Stimulated activated naive CD8-positive, alpha-beta T cell treated with anti-CD3 and anti-CD28 coated beads, Interleukin-15, amount 100 ng/mL, for 72 hours (primary cell): ENCODE measurements around the gene CNNM1.
A peak's percentile ranks its signal among the peaks of the same experiment; 100 is the strongest.

Experiments used
- ATAC-seq: fragments of 150-1000 bp; cut with Tn5 transposase; 2 replicates; pipeline ENCODE4 v1.10.0; 2021; ENCODE audit warnings: mild to moderate bottlenecking, moderate library complexity
- DNase-seq, 2 donors: peaks; one replicate each; pipeline ENCODE4 v3.0.0; 2021 to 2022
- H3K27ac Mint-ChIP-seq, 2 donors: one replicate each; pipeline ENCODE4 v1.8.0; 2022; ENCODE audit warnings: mild to moderate bottlenecking in 2 of 2, mixed read lengths in 2 of 2, moderate library complexity in 2 of 2
- H3K27me3 Mint-ChIP-seq: one replicate; pipeline ENCODE4 v1.8.0; 2022; ENCODE audit warnings: mixed read lengths
- H3K4me1 Mint-ChIP-seq: one replicate; pipeline ENCODE4 v1.8.0; 2022; ENCODE audit warnings: mild to moderate bottlenecking, mixed read lengths
- H3K4me3 Mint-ChIP-seq, 2 donors: one replicate each; pipeline ENCODE4 v1.8.0; 2022; ENCODE audit warnings: mild to moderate bottlenecking in 2 of 2, mixed read lengths in 2 of 2, moderate library complexity in 1 of 2
- H3K9me3 Mint-ChIP-seq, 2 donors: one replicate each; pipeline ENCODE4 v1.8.0; 2022; ENCODE audit warnings: mixed read lengths in 2 of 2

Gene CNNM1

DNA sequence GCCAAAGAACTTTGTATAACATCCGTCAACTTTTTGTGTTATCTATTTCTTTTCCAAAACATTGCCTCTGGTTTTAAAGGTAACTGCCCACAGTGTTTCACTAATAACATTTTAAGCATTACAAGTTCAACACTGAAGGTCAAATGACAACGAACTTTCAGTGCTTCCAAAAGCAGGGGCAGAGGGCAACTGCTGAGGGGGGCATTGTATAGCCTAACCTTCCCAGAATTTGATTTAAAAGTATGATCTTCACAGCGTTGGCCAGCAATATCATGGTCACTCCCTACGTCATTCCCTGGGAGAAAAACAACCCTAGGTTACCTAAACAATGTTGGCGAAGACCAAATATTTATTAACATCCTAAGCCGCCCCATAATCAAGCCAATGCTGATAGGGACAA, 103.7 kb downstream of the CNNM1 start:
- H3K27ac Mint-ChIP-seq, result no peak overlapping the region
- H3K4me3 Mint-ChIP-seq, result no peak overlapping the region
- DNase-seq (no peak), ATAC-seq (no peak)
- H3K9me3 Mint-ChIP-seq, result no peaks in the 10 kb centered on the region
- no peaks in the 10 kb centered on the region for H3K27me3 Mint-ChIP-seq
- peaks cover 49% of the 10 kb centered on the region for H3K4me1 Mint-ChIP-seq

DNA sequence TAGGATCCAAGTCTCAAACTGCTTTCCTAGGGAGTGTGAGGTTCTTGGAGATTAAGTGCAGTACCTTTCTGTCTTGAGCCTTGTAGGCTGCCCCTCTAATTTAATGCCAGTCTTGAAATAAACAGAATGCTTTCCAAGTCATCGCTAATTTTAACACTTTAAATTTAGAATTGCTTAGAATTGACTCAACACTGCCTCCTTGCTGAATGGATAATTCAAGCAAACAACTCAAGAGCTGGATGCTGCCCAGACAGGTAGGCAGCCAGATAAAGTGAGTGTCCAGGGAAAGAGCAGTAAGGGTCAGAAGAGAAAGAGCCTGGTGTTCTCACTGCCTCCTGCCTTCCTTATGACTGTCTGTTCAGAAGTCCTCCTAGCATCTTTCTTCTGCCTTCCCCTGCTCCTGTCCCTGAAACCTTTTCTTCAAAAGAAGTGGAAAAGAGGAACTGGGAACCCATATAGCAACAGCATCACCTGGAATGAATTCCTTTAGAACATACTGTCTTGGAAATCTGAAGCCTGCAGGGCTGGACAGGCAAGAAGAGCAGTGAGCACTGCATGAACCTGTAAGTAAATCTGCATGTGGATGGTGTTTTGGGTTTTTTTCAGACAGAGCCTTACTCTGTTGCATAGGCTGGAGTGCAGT, 104.3 kb downstream of the CNNM1 start:
- peak overlapping the region in 1 of 2 donors; percentile 25 for H3K27ac Mint-ChIP-seq
- H3K27me3 Mint-ChIP-seq, result no peaks in the 10 kb centered on the region
- H3K9me3 Mint-ChIP-seq, result no peaks in the 10 kb centered on the region
- no peak overlapping the region for H3K4me3 Mint-ChIP-seq
- no peak for ATAC-seq
- H3K4me1 Mint-ChIP-seq, result peaks cover 46% of the 10 kb centered on the region
- DNase-seq, result no peak

DNA sequence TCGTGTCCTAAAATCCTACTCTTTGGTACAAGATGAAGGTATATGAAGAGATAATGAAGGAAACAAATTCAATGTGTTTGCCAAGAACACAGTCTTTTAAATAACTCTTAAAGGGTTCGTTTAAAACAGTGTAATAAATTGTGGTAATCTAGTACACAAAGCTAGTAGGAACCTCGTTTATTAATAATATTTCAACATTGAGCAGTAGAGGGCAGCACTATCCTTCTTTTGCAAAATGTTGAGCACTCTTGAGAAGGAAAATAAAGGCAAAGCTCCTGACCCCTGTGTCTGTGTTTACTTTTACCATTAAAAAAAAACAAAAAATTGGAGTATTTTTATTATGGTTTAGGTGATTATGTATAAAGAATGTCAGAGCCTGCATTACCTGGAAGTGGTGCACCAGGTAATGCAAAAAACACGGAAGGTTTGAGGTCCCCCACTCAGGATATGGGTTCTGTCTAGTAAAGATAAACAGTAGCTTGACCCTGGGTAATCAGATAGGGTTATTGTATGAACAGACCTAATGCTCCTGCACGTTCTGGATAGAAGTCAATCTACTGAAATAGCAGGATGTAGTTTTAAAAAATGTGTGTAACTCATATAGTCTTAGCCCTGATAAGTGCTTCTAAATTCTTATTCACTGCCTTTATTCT, 107.0 kb downstream of the CNNM1 start:
- DNase-seq, result no peak

DNA sequence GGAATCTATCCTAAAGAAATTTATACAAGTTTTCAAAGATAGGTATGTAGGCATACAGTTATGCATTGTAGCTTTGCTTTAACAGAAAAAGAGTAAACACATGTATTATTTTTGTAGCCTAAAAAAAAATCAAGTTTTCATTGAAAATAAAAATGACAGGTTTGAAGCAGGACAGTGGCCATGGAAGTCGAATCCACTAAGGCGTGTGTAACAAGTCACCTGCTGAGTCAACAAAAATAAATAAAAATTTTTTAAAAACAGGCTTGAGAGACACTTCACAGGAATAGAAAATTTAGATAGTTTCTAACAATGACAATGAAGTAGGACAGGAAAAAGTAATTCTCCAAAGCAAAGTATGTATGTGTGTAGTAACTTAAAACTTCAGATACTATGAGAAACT, 109.7 kb downstream of the CNNM1 start:
- ATAC-seq, result no peak
- Mint-ChIP-seq H3K9me3 (no peaks in the 10 kb centered on the region), H3K27ac (no peak overlapping the region), H3K4me3 (no peak overlapping the region), H3K27me3 (no peaks in the 10 kb centered on the region), H3K4me1 (peaks cover 9% of the 10 kb centered on the region)
- no peak for DNase-seq

More for the DNA sequence above, 107.0 kb downstream of the CNNM1 start:
- Mint-ChIP-seq H3K27ac (no peak overlapping the region), H3K27me3 (no peaks in the 10 kb centered on the region), H3K4me1 (peaks cover 24% of the 10 kb centered on the region), H3K9me3 (no peaks in the 10 kb centered on the region), H3K4me3 (no peak overlapping the region)
- ATAC-seq, result peak; percentile 68

DNA sequence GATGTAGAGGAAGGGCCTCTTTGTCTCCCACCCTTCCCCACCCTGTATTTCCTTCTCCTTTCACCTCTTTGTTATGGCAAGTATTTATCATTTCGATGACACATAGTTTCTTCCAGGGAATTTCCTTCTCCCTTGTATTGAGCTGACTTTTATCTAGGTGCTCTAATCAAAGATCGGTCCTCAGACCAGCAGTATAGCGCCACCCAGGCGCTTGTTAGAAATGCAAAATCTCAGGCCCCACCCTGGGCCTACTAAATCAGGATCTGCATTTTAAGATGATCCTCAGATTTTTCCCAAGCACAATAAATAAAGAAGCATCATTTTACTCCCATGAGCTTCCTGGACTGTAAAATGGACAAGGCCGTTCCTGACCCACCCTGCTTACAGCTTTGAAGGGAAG, 113.2 kb downstream of the CNNM1 start:
- no peak overlapping the region for H3K27ac Mint-ChIP-seq
- ATAC-seq, result no peak
- H3K4me3 Mint-ChIP-seq, result no peak overlapping the region
- no peaks in the 10 kb centered on the region for H3K9me3 Mint-ChIP-seq
- DNase-seq, result no peak
- H3K4me1 Mint-ChIP-seq, result no peaks in the 10 kb centered on the region
- H3K27me3 Mint-ChIP-seq, result no peaks in the 10 kb centered on the region

DNA sequence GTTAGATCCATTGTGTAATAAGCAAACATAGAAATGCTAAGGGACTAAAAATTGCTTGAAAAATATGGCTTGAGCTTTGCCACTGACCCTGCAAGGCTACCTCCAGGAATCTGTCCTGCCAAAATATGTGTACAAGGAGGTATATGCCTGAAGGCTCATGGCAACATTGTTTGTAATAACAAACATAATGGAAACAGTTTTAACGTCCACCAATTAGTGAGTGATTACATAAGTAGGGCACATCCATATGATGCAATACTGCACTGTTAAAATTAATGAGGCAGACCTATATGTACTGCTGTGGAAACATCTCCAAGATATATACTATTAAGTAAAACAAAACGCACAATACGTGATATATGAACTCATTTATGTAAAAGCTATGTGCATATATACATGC, 114.3 kb downstream of the CNNM1 start:
- no peaks in the 10 kb centered on the region for H3K9me3 Mint-ChIP-seq
- H3K4me3 Mint-ChIP-seq, result no peak overlapping the region
- no peaks in the 10 kb centered on the region for H3K4me1 Mint-ChIP-seq
- ATAC-seq (no peak), DNase-seq (no peak)
- H3K27ac Mint-ChIP-seq, result no peak overlapping the region
- H3K27me3 Mint-ChIP-seq, result no peaks in the 10 kb centered on the region
